PC-9 (cell line): Measurements from ENCODE around the gene DOLK. TPM values are rescaled to one million over a fixed set of nuclear protein-coding genes. Genes with fewer than 3 reads are reported as not detected.

Source experiments
- BruUV-seq: library from RNA; stranded (reverse); fragments of 400-500 nt; replicated peaks from 2 replicates; lab custom pipeline; 2021; lab: Mats Ljungman, UMichigan
- CTCF ChIA-PET: fragments of 300-600 bp; sonication (Branson Sonifier 250); formaldehyde crosslinking; loops from one replicate; lab custom pipeline; 2022; ENCODE audit warnings: antibody characterized with exemption; lab: Charles Lee
- POLR2A ChIA-PET: fragments of 300-600 bp; sonication (Branson Sonifier 250); formaldehyde crosslinking; loops from one replicate; lab custom pipeline; 2022; ENCODE audit warnings: antibody characterized with exemption; ENCODE audit not compliant: unreplicated experiment; lab: Charles Lee
- DNase-seq, 2 experiments: peaks; one replicate each; pipeline versions ENCODE4 v3.0.0 to v3.0.0-alpha.2; 2015 to 2022; ENCODE audit warnings: mixed read lengths in 1 of 2
- H2AFZ ChIP-seq: fragments of 200-600 bp; sonication (generic); 2 replicates; pipeline ENCODE4 v1.8.1; 2017; ENCODE audit warnings: antibody characterized with exemption
- H3F3A ChIP-seq: fragments of 200-600 bp; sonication (generic); 2 replicates; pipeline ENCODE4 v1.8.1; 2017; ENCODE audit warnings: antibody characterized with exemption, mild to moderate bottlenecking, low read depth; ENCODE audit not compliant: insufficient read depth
- H3K27ac ChIP-seq: fragments of 200-600 bp; sonication (generic); 2 replicates; pipeline ENCODE4 v1.6.1; 2016; ENCODE audit warnings: mixed run types
- H3K27me3 ChIP-seq: fragments of 200-600 bp; sonication (generic); 2 replicates; pipeline ENCODE4 v1.6.1; 2016; ENCODE audit warnings: low read depth, mixed run types; ENCODE audit not compliant: insufficient read depth
- H3K36me3 ChIP-seq: fragments of 200-600 bp; sonication (generic); 2 replicates; pipeline ENCODE4 v1.6.1; 2016; ENCODE audit warnings: low read depth, mixed run types
- H3K4me1 ChIP-seq: fragments of 200-600 bp; sonication (generic); replicated peaks from 2 replicates; pipeline ENCODE4 v1.6.1; 2016; ENCODE audit warnings: mixed run types; ENCODE audit not compliant: insufficient read depth
- H3K4me2 ChIP-seq: fragments of 200-600 bp; sonication (generic); 2 replicates; pipeline ENCODE4 v1.6.1; 2017; ENCODE audit warnings: mixed run types
- H3K4me3 ChIP-seq: fragments of 200-600 bp; sonication (generic); 2 replicates; pipeline ENCODE4 v1.6.1; 2016; ENCODE audit warnings: mixed run types
- H3K79me2 ChIP-seq: fragments of 200-600 bp; sonication (generic); 2 replicates; pipeline ENCODE4 v1.6.1; 2017; ENCODE audit warnings: low read depth, mixed run types
- H3K9me2 ChIP-seq: fragments of 200-600 bp; sonication (generic); 2 replicates; pipeline ENCODE4 v1.8.1; 2017; ENCODE audit warnings: mild to moderate bottlenecking; ENCODE audit not compliant: insufficient read depth
- H3K9me3 ChIP-seq: fragments of 200-600 bp; sonication (generic); 2 replicates; pipeline ENCODE4 v1.8.1; 2016; ENCODE audit warnings: low read depth; ENCODE audit not compliant: insufficient read depth
- H4K20me1 ChIP-seq: fragments of 200-600 bp; sonication (generic); 2 replicates; pipeline ENCODE4 v1.8.1; 2017; ENCODE audit not compliant: insufficient read depth
- CTCF ChIP-seq: fragments of 200-600 bp; sonication (generic); conservative IDR thresholded peaks from 2 replicates; pipeline ENCODE4 v1.6.1; 2017; ENCODE audit warnings: mixed run types, antibody characterized with exemption, mild to moderate bottlenecking, moderate library complexity
- EZH2 ChIP-seq: fragments of 200-600 bp; sonication (generic); IDR thresholded peaks from 2 replicates; pipeline ENCODE4 v1.8.0; 2017; ENCODE audit warnings: antibody characterized with exemption, low read depth
- intact Hi-C: fragments of 100-400 bp; cut with micrococcal nuclease; formaldehyde crosslinking; loops from one replicate; pipeline ENCODE4 v1.10.0; 2022; ENCODE audit not compliant: unreplicated experiment
- total RNA-seq: library from RNA; stranded (reverse); gene quantifications from 2 replicates; pipeline ENCODE4 v1.2.3, GENCODE V29; 2021

DOLK gene
- total RNA-seq, 1 experiment from 2014 or later: 19.0 TPM

- Histone ChIP-seq H3K9me2 (no peaks in the 10 kb centered on the region), H3F3A (no peaks in the 10 kb centered on the region; the same call in 1 of the 2 replicates), H2AFZ (no peak overlapping the region), H3K4me3 (no peak overlapping the region), H3K27ac (no peak overlapping the region), H3K4me2 (no peak overlapping the region), H3K4me1 (no peaks in the 10 kb centered on the region), H3K79me2 (no peaks in the 10 kb centered on the region), H3K9me3 (no peaks in the 10 kb centered on the region), H4K20me1 (no peaks in the 10 kb centered on the region), H3K27me3 (no peaks in the 10 kb centered on the region), H3K36me3 (peaks cover 31% of the 10 kb centered on the region)
- intact Hi-C loops: no loop called here
- BruUV-seq: no TSS peak
- CTCF ChIA-PET: no interaction called here
- no peak for TF ChIP-seq EZH2
- no peak for TF ChIP-seq CTCF
- POLR2A ChIA-PET: interaction anchor here (0.6 kb wide), 2 partner anchors 170 to 352 kb away, joined by 11 to 17 read pairs; no protein-coding TSS in a partner anchor
- DNase-seq: no peak
These were observed 40.4 kb upstream of the DOLK start for GRCh38 chr9:128987805-128988204.

GRCh38 chr9:128986671-128987070 is 39.3 kb upstream of the DOLK start:
- no peaks in the 10 kb centered on the region for H3K27me3 ChIP-seq
- H3K36me3 ChIP-seq: peaks cover 35% of the 10 kb centered on the region
- CTCF ChIA-PET: no interaction called here
- no peaks in the 10 kb centered on the region for H3K79me2 ChIP-seq
- no peaks in the 10 kb centered on the region for H3K4me1 ChIP-seq
- H3K9me3 ChIP-seq: no peaks in the 10 kb centered on the region
- H2AFZ ChIP-seq: no peak overlapping the region
- no peaks in the 10 kb centered on the region; the same call in 1 of the 2 replicates for H3F3A ChIP-seq
- intact Hi-C loops: no loop called here
- TF ChIP-seq EZH2 (no peak), CTCF (no peak)
- DNase-seq: no peak
- POLR2A ChIA-PET: interaction anchor here (0.5 kb wide), 1 partner anchor 563 kb away, joined by 3 read pairs; no protein-coding TSS in a partner anchor
- no peak overlapping the region for H3K4me2 ChIP-seq
- H4K20me1 ChIP-seq: no peaks in the 10 kb centered on the region
- no peaks in the 10 kb centered on the region for H3K9me2 ChIP-seq
- no peak overlapping the region for H3K27ac ChIP-seq
- no peak overlapping the region for H3K4me3 ChIP-seq
- BruUV-seq: no TSS peak

DNA sequence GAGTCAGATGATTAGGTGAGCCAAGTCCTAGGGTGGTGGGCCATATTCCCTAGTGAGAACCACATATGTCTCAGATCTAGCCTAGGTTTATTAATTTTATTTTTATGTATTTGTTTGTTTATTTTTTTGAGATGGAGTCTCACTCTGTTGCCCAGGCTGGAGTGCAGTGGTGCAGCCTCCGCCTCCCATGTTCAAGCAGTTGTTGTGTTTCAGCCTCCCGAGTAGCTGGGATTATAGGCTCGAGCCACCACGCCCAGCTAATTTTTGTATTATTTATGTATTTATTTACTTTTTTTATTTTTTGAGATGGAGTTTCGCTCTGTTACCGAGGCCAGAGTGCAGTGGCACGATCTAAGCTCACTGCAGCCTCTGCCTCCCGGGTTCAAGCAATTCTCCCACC is 36.1 kb upstream of the DOLK start:
- H3K9me2 ChIP-seq: no peaks in the 10 kb centered on the region
- no TSS peak for BruUV-seq
- CTCF ChIA-PET: no interaction called here
- no peak overlapping the region for H3K4me3 ChIP-seq
- peaks cover 33% of the 10 kb centered on the region for H3K36me3 ChIP-seq
- no peak overlapping the region for H3K4me2 ChIP-seq
- no peaks in the 10 kb centered on the region for H3K79me2 ChIP-seq
- no peaks in the 10 kb centered on the region for H4K20me1 ChIP-seq
- H3K27ac ChIP-seq: no peak overlapping the region
- DNase-seq: no peak
- H3K27me3 ChIP-seq: no peaks in the 10 kb centered on the region
- POLR2A ChIA-PET: no interaction called here
- H3K4me1 ChIP-seq: no peaks in the 10 kb centered on the region
- no peaks in the 10 kb centered on the region for H3K9me3 ChIP-seq
- H3F3A ChIP-seq: no peaks in the 10 kb centered on the region; the same call in 1 of the 2 replicates
- intact Hi-C loops: no loop called here
- no peak overlapping the region for H2AFZ ChIP-seq
- no peak for TF ChIP-seq CTCF
